HG02973 (cell line): ENCODE data around the gene METTL8.
"Not testable (repeated sequence)": the region's sequence is repeated elsewhere in the genome, so short reads cannot be mapped to it uniquely, and the experiment has no call there.

Experiments
- ATAC-seq: cut with Tn5 transposase; IDR thresholded peaks from one replicate; pipeline ENCODE4 v1.9.1; 2021; ENCODE audit warnings: moderate library complexity; ENCODE audit not compliant: unreplicated experiment

METTL8 gene

DNA sequence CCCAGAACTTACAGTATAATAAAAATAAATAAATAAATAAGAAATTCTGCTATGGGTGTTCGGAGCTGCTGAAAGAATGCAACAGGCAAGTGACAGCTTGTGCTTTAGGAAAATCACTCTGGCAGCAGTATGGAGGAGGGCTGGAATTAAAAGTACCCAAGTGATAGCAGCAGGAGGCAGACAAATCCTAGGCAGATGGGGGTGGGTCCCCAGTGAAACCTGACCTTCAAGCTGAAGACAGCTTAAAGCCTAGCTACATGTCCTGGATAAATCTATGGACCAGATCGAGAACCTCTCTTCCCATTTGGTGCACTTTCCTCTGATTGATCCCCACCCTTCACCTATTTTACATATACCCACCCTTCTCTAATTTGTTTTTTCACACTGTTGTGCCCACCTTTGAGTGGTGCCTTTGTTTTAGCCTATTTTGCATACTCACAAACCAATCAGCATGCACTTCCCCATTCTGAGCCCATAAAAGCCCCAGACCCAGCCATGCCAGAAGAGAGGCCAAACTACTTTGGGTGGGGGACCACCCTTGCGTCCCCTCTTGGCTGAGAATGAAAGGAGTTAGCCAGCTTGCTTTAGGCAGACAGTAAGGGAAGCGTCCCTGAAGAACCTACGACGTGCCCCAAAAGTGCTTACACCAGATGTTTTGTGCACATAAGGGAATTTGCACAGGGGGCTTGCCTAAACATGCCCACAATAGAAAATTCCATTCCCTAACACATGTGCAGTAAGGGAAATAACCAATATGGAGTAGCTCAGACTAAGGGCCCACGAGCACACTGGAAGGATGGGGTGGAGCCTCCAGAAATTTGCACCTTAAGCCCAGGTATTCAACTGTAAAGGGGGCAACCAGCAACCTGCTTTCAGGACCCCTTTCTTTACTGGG, 3.0 kb downstream of the METTL8 start:
- ATAC-seq, result no peak

DNA sequence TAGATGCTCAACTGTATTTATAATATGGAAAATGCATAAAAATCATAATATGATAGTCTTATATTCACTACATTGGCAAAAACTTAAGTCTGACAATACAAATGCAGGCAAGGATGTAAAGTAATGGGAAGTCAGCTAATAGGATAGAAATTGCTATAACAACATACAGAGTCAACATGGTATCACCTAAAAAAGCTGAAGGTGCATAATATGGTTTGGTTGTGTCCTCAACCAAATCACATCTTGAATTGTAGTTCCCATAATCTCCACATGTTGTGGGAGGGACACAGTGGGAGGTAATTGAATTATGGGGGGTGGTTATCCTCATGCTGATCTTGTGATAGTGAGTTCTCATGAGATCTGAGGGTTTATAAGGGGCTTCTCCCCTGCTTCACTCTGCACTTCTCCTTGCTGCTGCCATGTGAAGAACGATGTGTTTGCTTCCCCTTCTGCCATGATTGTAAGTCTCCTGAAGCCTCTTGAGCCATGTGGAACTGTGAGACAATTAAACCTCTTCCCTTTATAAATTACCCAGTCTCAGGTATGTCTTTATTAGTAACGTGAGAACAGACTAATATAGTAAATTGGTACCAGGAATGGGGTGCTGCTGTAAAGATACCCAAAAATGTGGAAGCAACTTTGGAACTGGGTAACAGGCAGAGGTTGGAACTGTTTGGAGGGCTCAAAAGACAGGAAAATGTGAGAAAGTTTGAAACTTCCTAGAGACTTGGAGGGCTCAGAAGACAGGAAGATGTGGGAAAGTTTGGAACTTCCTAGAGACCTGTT, 10.9 kb downstream of the METTL8 start:
- not testable (repeated sequence) for ATAC-seq

DNA sequence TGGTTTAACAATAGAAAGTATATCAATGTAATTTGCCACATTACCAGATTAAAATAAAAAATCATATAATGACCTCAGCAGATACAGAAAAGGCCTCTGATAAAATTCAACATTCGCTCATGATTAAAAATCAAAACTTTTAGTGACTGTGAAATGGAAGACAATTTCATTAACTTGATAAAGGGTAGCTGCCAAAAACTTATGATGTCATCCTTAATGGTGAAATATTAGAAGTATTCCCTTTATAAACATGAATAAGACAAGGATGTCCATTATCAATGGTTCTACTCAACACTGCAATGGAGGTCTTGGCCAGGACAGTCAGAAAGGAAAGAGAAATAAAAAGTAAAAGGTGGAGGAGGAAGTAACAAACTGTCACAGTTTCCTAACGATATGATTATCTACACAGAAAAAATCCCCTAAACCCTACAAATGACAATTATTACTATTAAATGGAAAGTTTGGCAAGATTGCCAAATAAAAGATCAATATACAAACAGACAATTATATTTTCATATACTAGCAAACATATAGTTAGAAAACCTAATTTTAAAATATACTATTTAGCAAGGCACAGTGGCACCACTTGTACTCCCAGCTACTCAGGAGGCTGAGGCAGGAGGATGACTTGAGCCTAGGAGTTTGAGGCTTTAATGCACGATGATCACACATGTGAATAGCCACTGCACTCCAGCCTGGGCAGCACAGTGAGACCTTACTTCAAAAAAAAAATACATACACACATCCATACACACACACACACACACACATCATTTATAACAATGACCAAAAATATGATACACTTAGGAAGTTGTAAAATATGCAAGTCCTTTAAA, 12.8 kb downstream of the METTL8 start:
- no peak for ATAC-seq

DNA sequence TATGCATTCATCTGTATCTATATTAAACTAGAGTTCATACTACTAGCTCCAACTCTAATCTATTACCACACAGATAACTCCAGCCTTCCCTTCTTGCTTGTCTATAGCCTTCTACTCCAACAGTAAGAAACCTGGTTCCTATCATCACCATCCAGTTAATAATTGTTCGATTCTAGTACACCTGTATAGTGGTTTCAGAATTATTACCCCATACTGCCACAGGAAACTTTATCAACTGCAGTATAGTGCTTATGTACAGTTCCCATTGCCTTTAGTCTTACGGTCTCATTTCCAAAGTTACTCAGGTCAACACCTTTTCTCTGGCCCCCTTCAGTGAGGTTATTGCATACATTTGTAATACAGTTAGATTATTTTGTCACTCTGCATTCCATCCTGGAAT, 14.5 kb downstream of the METTL8 start:
- ATAC-seq, result no peak

DNA sequence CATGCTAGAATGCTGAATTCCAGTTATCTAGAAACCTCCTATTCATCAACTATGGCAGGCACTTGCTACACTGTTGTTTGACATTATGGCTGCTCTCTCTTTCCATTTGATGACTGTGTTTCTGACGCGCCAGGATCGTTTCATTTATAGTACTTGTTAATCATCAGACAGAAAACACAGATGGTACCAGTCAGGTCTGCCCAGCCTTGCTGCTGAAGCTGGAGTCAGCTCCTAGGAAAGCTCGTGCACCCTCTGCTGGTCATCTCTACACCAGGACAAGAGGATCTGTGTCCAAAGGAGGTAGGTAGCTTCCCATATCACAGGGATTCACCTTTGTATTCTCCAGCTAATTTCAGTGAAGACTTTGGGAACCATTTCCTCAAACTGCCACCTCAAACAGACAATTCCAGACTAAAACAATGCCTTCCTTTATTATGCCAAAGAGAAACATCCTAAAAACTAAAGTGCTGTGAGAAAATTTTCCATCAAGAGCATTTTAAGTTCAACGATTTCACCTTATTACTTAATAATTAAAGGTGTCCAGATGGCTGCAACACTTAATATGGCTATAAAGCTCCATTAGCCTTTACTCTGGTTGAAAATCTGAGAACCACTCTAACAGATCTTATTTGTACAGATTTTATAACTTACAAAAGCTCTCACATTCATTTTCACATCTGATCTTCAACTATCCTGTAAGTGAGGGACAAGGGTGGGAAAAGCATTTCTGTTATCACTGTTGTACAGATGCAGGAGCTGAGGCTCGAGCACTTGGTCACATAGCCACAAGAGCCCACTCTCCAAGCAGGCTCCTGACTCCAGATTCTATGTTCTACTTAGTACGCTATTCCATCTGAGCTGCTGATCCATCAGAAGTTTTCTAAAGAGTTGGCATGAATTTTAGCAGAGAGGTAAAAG, 17.5 kb downstream of the METTL8 start:
- ATAC-seq, result peak; percentile 82

DNA sequence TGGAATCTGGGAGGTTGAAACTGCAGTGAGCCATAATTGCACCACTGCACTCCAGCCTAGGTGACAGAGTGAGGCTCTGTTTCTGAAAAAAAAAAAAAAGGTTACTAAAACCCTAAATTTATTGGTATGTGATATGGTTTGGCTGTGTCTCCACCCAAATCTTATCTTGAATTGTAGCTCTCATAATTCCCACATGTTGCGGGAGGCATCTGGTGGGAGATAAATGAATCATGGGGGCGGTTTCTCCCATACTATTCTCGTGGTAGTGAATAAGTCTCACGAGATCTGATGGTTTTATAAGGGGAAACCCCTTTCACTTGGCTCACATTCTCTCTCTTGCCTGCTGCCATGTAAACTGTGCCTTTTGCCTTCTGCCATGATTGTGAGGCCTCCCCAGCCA, 19.1 kb downstream of the METTL8 start:
- ATAC-seq, result not testable (repeated sequence)

DNA sequence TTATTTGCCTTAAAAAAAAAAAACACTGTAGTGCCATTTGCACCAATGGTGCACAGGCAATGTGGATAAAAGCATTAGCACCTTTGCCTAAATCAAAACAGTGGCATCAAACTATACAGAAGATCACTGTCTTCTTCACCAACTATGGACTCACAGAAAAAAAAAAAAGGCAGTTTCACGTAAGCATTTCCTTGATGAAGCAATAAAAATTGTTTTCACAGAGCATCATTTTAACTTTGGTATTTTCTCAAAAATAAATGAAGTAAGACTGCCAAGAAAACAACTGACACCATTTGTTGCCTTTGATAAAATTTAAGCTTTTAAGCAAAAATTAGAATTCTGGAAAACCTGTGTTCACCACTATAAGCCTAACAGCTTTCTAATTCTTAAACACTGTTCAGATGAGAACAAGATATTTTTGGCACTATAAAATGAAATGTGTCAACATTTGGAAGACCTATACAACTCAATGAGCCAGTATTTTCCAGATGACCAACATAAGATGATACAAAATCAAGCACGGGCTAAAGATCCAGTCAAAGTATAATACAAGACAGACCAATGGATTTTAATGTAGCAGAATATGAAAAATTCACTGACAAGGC, 21.1 kb downstream of the METTL8 start:
- no peak for ATAC-seq

DNA sequence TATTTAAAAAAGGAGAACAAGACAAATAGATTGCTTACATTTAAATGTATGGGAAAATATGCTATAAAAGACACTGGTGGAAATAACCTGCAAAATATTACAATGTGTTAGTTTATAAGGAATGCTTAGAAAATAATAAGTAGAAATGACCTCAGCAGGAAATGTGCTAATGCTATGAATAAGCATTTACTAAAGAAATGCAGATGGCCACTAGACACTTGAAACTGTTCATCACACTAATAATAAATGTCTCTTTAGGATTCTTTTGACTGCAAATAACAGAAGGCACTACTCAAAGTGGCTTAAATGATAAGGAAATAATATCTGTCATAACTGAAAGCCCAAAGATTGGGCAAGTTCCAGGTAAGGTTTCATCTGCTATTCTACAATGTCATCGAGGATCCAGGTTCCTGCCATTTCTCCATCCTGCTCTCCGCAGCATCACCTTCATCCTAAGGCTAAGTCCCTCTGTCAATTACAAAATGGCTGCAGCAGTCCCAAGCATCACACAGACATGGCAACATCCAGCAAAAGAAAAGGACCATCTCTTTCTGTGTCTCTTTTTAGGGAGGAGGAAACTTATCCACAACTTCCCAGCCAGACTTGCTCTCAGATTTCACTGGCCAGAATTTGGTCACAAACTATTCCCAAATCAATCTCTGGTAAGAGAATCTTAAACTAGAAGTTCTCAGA, 21.9 kb downstream of the METTL8 start:
- no peak for ATAC-seq

DNA sequence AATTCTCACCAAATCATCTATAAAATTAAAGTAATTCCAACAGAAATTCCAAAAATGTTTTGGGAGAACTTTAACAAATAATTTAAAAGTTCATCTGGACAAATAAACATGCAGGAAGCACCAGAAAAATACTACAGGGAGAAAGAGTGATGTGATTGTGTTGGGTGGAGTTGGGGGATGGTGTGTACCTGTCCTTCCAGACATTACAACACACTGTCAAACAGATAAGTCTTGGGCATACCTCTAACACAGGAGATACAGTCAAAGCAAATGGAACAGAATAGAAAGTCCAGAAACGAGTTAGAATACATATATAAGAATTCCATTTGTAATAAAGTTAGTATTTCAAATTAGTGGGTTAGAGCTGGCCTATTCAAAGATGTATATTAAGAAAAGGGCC, 22.6 kb downstream of the METTL8 start:
- no peak for ATAC-seq

DNA sequence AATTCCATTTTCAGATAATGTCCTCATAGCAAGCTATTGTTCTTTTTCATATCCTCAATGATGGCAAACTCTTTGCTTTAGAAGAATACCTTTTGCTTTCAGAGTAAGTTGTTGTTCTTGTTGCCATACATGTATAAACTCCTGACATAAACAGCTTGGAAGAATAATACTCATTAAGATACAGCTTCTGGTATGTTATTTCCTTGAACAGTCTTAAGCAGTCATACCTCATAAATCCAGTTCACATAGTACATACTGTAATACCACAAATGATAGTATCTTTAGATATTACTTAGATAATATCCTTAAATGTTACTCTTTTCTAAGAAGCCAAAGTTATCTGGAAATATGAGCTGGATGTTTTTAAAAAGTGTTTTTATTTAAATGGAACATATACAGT, 23.2 kb downstream of the METTL8 start:
- ATAC-seq, result no peak

DNA sequence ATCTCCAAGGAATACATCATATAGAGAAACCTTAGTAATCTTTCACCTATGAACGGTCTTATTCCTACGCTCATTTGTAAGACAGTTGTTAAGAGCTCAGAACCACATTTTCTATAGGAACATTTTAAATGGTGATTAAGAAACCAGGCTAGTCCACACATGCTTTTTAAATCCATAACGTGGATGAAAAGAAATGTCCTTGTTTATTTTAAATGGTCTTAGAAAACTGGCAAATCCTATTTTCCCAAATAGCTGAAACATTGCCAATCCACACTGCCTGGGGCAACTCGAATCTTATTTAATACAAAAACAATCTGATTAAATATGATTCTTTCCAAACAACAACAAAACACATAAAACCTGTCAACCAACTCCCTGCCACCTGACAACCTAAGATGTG, 23.7 kb downstream of the METTL8 start:
- ATAC-seq, result no peak

DNA sequence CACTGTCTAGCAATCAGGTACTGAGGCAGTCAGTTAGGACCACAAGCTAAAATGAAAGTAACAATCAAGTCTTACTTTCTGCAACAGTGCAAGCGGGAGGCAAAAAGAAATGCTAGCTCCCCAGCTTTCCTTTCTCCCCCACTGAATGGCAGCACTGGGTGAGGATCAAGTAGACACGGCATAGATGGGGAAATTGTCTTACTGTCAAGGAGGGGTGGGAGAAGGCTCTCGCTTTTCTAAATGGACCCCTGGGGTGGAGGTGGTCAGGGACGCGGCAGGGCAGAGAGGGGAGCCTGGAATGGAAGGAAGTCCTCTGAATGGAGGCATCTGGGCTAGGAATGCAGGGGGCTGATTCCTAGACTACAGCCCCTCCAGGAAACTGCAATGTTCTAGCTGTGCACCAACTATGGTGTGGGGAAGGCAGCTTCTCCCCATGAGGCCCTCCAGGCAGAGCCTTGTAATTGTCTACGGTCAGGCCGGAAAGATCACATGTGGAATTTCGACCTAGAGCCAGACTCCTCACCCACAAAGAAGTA, 24.3 kb downstream of the METTL8 start:
- ATAC-seq, result no peak

DNA sequence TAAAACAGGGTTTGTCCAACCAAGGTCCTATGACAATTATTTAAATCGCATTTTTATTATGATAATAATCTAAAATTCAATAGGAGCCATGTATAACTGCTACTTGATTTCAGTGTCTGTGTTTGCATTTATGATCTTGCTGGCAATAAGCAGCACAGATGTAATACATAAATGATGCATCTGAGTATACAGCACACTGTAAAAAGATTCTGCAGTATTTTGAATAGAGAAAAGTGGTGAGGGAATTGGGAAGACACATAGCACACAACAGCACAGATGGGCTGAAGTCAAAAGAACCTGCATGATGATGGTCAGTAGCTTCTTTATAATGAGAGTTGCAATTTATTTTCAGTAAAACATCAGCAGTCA, 26.1 kb downstream of the METTL8 start:
- ATAC-seq, result no peak

DNA sequence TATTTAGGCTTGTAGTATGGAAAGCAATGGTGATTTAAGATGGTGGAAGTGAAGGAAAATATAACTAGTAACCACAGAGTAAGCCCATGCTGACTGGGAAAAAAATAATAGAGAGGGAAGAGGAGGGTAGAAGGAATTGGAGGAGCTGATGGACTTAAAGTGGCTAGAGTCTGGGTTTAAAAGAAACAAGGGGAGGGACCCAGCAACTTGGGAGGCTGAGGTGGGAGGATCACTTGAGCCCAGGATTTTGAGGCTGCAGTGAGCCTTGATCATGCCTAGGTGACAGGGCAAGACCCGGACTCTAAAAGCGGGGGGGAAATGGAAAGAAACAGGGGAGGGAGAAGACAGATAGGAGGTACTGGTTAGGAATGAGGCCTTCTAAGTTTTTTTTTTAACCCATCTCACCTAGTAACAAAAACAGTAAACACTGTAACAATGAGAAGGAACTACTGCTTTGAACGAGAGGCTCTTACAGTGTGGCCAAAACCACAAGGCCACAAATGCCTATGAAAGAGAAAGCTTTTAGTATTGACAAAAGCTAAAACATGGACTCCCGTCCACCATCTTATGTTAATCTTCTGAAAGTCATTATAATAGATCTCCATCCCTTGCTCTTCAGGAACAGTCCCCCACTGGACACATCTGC, 26.6 kb downstream of the METTL8 start:
- ATAC-seq, result peak; percentile 68

DNA sequence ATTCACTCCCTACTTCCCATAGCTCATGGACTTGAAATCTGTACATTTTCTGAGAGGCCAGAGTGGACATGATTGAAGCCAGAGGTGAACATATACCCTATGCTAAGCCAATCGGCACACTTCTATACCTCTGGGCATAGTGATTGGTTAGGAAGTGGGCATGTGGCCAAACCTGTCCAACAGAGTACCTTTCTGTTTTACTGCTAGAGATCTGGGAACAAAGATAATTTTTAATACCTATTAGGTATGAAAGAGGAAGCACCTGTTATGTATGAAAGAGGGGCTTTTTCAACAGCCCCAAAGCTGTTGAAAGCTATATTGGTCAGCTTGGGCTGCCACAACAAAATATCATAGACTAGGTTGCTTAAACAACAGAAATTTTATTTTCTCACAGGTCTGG, 27.7 kb downstream of the METTL8 start:
- ATAC-seq, result peak; percentile 57

DNA sequence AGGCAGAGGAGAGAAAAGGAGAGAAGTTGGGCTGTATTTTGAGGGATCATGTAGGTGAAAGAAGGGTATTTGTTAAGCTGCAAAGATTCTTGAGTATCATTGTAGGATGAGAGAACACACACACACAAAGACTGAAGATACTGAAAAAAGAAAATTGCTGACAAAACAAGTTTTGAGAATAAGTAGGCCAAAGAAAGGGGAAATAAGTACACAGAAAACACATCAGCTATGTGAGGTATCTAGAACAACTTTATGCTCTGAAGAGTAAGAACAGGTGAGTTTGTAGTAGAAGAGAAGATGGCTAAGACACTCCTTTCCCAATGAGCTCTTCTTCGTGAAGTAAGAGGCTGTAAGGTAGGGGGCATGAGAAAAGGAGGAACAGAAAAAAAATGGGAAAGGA, 28.2 kb downstream of the METTL8 start:
- ATAC-seq, result no peak

DNA sequence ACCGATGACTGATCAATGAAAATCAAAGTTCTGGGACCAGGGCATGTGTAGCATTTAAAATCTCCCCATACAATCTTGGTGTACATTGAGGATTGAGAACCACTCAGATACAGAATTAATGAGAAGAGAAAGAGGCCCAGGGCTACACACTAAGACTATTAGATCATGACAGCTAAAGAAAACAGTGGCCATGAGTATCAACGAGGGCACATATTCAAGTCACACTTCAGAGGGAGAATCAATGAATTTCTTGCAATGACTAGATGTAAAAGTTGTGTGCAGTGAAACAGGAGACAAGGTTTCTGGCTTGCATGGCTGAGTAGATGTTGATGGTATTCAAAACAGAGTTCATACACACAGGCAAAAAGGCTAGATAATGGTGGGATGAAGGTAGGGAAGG, 29.1 kb downstream of the METTL8 start:
- ATAC-seq, result no peak

DNA sequence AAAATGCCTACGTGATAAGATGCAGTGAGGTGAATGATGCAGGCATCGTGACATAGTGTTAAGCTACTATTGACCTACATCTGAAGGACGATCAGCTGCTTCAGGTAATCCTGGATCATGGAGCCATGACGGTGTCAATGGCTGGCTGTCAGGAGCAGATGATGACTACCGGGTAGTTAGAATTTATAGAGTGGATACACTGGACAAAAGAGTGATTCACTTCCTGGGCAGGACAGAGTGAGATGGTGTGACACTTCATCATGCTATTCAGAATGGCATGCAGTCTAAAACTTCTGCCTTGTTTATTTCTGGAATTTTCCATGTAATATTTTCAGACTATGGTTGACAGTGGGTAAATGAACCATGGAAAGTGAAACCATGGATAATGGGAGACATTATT, 29.5 kb downstream of the METTL8 start:
- no peak for ATAC-seq
